ENCODE measurements around the gene TRMT10C. TPM values are rescaled to one million over a fixed set of nuclear protein-coding genes. Genes with fewer than 3 reads are reported as not detected.

Gene TRMT10C
- total RNA-seq, 1 experiment from 2014 or later, result 35.0 TPM

- Histone ChIP-seq H3K36me3 (ENCODE audit: control insufficient read depth, insufficient read depth, low read length) (peaks cover 13% of the 10 kb centered on the region), H3K4me1 (ENCODE audit: control insufficient read depth, insufficient read depth, low read length) (peaks cover 24% of the 10 kb centered on the region), H3K27ac (ENCODE audit: low read length) (no peak overlapping the region), H3K27me3 (ENCODE audit: control insufficient read depth, insufficient read depth, low read length) (no peaks in the 10 kb centered on the region), H3K4me3 (ENCODE audit: low read depth in 2 of 2, low read length in 2 of 2) (no peak overlapping the region), H3K9me3 (ENCODE audit: control insufficient read depth, insufficient read depth, low read depth, low read length) (no peaks in the 10 kb centered on the region)
- BruUV-seq (replicated peaks), result no TSS peak
- ChIA-PET POLR2A (no interaction called here), CTCF (no interaction called here)
- intact Hi-C loops (cut with micrococcal nuclease; ENCODE audit: unreplicated experiment), result no loop called here
- ATAC-seq (no peak), DNase-seq (ENCODE audit: low read depth, low spot score) (no peak)
- TF ChIP-seq REST (IDR thresholded peaks at IDR 0.05; ENCODE audit: insufficient read depth in 1 of 2, low read depth in 2 of 2, low read length in 1 of 2), result no peak
- no peak for TF ChIP-seq TCF7L2 (IDR thresholded peaks at IDR 0.05; ENCODE audit: low read depth, low read length)
- TF ChIP-seq POLR2AphosphoS5 (IDR thresholded peaks at IDR 0.05; ENCODE audit: low read depth, low read length), result no peak
- no peak for TF ChIP-seq CTCF (IDR thresholded peaks at IDR 0.05)
- TF ChIP-seq SIN3A (IDR thresholded peaks at IDR 0.05; ENCODE audit: borderline replicate concordance, insufficient read depth, low read depth, low read length), result no peak
- in situ Hi-C loops (cut with HindIII; ENCODE audit: low pct_unique_long_range_greater_than_20kb, low sequenced_read_pairs), result no loop called here
These were observed 6.1 kb downstream of the TRMT10C start for GRCh38 chr3:101567528-101568317.

GRCh38 chr3:101571028-101571895 is 9.6 kb downstream of the TRMT10C start:
- H3K27me3 ChIP-seq (ENCODE audit: control insufficient read depth, insufficient read depth, low read length), result no peaks in the 10 kb centered on the region
- peaks cover 5% of the 10 kb centered on the region; the same call in 1 of the 2 replicates for H3K36me3 ChIP-seq (ENCODE audit: control insufficient read depth, insufficient read depth, low read length)
- no peak for TF ChIP-seq TCF7L2 (IDR thresholded peaks at IDR 0.05; ENCODE audit: low read depth, low read length)
- TF ChIP-seq CTCF (IDR thresholded peaks at IDR 0.05), result no peak
- no peak for TF ChIP-seq REST (IDR thresholded peaks at IDR 0.05; ENCODE audit: insufficient read depth in 1 of 2, low read depth in 2 of 2, low read length in 1 of 2)
- TF ChIP-seq POLR2AphosphoS5 (IDR thresholded peaks at IDR 0.05; ENCODE audit: low read depth, low read length), result no peak
- no peak for TF ChIP-seq SIN3A (IDR thresholded peaks at IDR 0.05; ENCODE audit: borderline replicate concordance, insufficient read depth, low read depth, low read length)
- POLR2A ChIA-PET, result interaction anchor here (0.6 kb wide), 2 partner anchors 78 to 109 kb away, joined by 4 to 6 read pairs; no protein-coding TSS in a partner anchor
- peaks cover 30% of the 10 kb centered on the region for H3K4me1 ChIP-seq (ENCODE audit: control insufficient read depth, insufficient read depth, low read length)
- CTCF ChIA-PET, result interaction anchor here (0.6 to 0.7 kb wide), 2 partner anchors 36 to 400 kb away, joined by 3 to 7 read pairs; no protein-coding TSS in a partner anchor
- in situ Hi-C loops (cut with HindIII; ENCODE audit: low pct_unique_long_range_greater_than_20kb, low sequenced_read_pairs), result no loop called here
- no peak for DNase-seq (ENCODE audit: low read depth, low spot score)
- no peaks in the 10 kb centered on the region for H3K9me3 ChIP-seq (ENCODE audit: control insufficient read depth, insufficient read depth, low read depth, low read length)
- no TSS peak for BruUV-seq (replicated peaks)
- no peak overlapping the region for H3K4me3 ChIP-seq (ENCODE audit: low read depth in 2 of 2, low read length in 2 of 2)
- no peak overlapping the region for H3K27ac ChIP-seq (ENCODE audit: low read length)
- intact Hi-C loops (cut with micrococcal nuclease; ENCODE audit: unreplicated experiment), result loop anchor here (5.0 kb wide), 1 partner anchor 106 kb away; the partner anchor contains the start of gene ZBTB11
- no peak for ATAC-seq
